Erythroblast (primary cell): ENCODE data around the gene USHBP1.

Experiments
- GATA1 ChIP-seq: IDR thresholded peaks from 2 replicates; pipeline ENCODE4 v1.6.1; 2011; ENCODE audit warnings: low read depth, mild to moderate bottlenecking, control low read depth, low read length, moderate library complexity
- POLR2A ChIP-seq: IDR thresholded peaks from 2 replicates; pipeline ENCODE4 v1.6.1; 2011; ENCODE audit warnings: mild to moderate bottlenecking, low read length

GRCh38 chr19:17300992-17301619 lies 36.6 kb upstream of the USHBP1 start:
- TF ChIP-seq POLR2A = no peak
- TF ChIP-seq GATA1 = no peak
